ENCODE measurements around the gene CHMP2A. TPM values are rescaled to one million over a fixed set of nuclear protein-coding genes. Genes with fewer than 3 reads are reported as not detected.

CHMP2A gene
- total and polyA plus RNA-seq, 2 of the 8 experiments (the other 6 are each of a cell fraction or from before 2014, with no cell fraction given), result 70.0 to 132 TPM

DNA sequence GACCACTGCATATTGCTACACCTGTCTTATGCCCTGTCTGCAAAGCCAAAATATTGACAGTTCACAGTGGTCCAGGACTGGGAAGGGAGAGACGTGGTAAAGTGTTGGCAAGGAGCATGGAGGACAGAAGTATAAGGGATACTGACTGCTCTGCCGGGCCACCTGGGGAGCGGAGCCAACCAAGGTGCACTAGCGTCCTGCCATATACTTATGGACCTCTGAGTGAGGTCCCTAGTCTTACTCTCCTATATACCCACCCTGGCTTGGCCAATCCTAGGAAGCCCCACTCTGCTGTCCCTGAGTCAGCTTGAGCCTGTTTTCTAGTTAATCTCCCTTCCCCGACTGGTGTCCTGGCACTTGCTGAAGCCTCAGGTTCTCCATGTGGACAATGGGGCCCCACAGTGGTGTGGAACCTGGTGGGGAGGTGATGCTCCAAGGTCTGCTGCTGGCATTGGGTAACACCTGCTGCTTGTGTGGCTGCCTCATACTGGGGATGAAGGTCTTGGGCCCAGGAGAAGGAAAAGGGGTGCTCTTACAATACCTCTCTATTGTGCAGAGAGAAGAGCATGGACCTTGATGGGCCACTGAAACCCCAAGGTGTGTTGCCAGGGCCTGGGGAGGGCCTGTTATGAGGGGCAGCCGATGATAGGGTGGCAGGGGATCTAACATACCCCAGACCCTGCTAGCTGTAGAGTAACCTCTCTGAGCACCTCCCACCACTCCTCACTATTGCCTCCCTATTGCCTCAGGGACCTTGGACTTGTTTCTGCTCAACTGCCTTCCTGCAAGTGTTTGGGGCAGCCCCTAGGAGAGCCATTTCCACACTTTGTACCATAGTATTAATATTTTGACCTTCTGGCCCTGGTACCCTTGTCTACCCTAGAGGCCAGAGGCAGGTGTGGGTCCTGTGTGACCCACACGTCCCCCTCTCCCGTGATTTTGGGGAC lies 17.8 kb downstream of the CHMP2A start:
- H3K23me2 ChIP-seq (ENCODE audit: low read depth, low read length), result peaks cover 3% of the 10 kb centered on the region; the same call in 1 of the 2 replicates
- no peaks in the 10 kb centered on the region for H3K36me3 ChIP-seq (ENCODE audit: control insufficient read depth in 2 of 4, insufficient read depth in 4 of 4, low read length in 3 of 4)
- peak overlapping the region; percentile 13 for H4K5ac ChIP-seq (ENCODE audit: insufficient read length, low read depth, low read length)
- whole genome bisulfite sequencing, 2 experiments (ENCODE audit: extremely low coverage in 1 of 2, insufficient coverage in 1 of 2, insufficient read length in 1 of 2, insufficient replicate concordance in 2 of 2, low coverage in 1 of 2, low lambda C conversion rate in 2 of 2, missing lambda C conversion rate in 1 of 2), result 90% methylated on average over 8 of the region's 8 CpGs; no CpG with 5 or more reads in 1 of the 2 experiments
- H3K27me3 ChIP-seq (replicated peaks in 1 of 4; ENCODE audit: control insufficient read depth in 3 of 4, extremely low read depth in 1 of 4, insufficient read depth in 3 of 4, low read length in 3 of 4), result peaks cover 0 to 17% (median 5%) of the 10 kb centered on the region in 4 experiments; a peak in 5 of 7 replicates
- no peak for DNase-seq (ENCODE audit: low read depth in 1 of 2, low spot score in 2 of 2)
- H2BK20ac ChIP-seq (ENCODE audit: low read length), result no peak overlapping the region
- no peak overlapping the region for H3K14ac ChIP-seq (ENCODE audit: insufficient read length)
- peaks cover 0 to 5% (median 4%) of the 10 kb centered on the region in 4 experiments; a peak in 5 of 7 replicates for H3K4me1 ChIP-seq (replicated peaks in 1 of 4; ENCODE audit: control insufficient read depth in 3 of 4, insufficient read depth in 4 of 4, low read length in 3 of 4)
- FAIRE-seq, result no peak
- CTCF ChIA-PET (ENCODE audit: partially characterized antibody), result interaction anchor here (0.6 to 1.9 kb wide), 3 partner anchors 10 to 23 kb away, joined by 3 to 12 read pairs (median 3); partner anchors contain the start of gene ZBTB45
- no peaks in the 10 kb centered on the region for H3K79me2 ChIP-seq (ENCODE audit: control insufficient read depth in 1 of 2, insufficient read depth in 2 of 2, low read length in 2 of 2)
- peak overlapping the region; percentile 83 for H2BK12ac ChIP-seq (ENCODE audit: low read depth, low read length)
- no peak overlapping the region for H3K4ac ChIP-seq (replicated peaks; ENCODE audit: insufficient read length, low read depth, low read length)
- H2AK5ac ChIP-seq (ENCODE audit: low read depth, low read length), result no peak overlapping the region; the same call in 1 of the 2 replicates
- POLR2A ChIA-PET (ENCODE audit: partially characterized antibody), result interaction anchor here (0.5 to 2.6 kb wide), 13 partner anchors 10 to 690 kb away, joined by 3 to 53 read pairs (median 4); partner anchors contain the start of genes CHMP2A, UBE2M and ZBTB45
- H3K9me3 ChIP-seq (ENCODE audit: insufficient read depth in 2 of 2, low read depth in 1 of 2, low read length in 1 of 2), result no peaks in the 10 kb centered on the region
- no peak overlapping the region for H3K23ac ChIP-seq (ENCODE audit: insufficient read length)
- H4K91ac ChIP-seq (replicated peaks; ENCODE audit: insufficient read length, low read length), result peak overlapping the region; percentile 57
- TF ChIP-seq CTBP2 (IDR thresholded peaks at IDR 0.05; ENCODE audit: borderline replicate concordance, insufficient read depth, insufficient read length, low read length) (no peak), POLR2A (IDR thresholded peaks at IDR 0.05; ENCODE audit: control extremely low read depth in 1 of 2, low read depth in 2 of 2, low read length in 2 of 2) (0 out of 3 replicates have a peak, but pooled peaks of 1 of the 2 experiments have one; percentile 20)
- peak overlapping the region; percentile 83; the same call in 1 of the 2 replicates for H2BK15ac ChIP-seq (ENCODE audit: low read length)
- peak overlapping the region in 1 of 4 experiments; percentile 52; a peak in 1 of 8 replicates for H3K4me3 ChIP-seq (ENCODE audit: extremely low read depth in 1 of 4, insufficient read depth in 2 of 4, low read depth in 3 of 4, low read length in 4 of 4)
- H4K20me1 ChIP-seq (replicated peaks in 1 of 2; ENCODE audit: control insufficient read depth in 1 of 2, insufficient read depth in 2 of 2, low read length in 2 of 2), result no peaks in the 10 kb centered on the region
- H2AFZ ChIP-seq (ENCODE audit: low read length), result no peak overlapping the region
- H3K27ac ChIP-seq (ENCODE audit: low read depth, low read length), result no peak overlapping the region
- H2BK120ac ChIP-seq (replicated peaks; ENCODE audit: low read depth, low read length), result no peak overlapping the region
- H3K56ac ChIP-seq (replicated peaks; ENCODE audit: insufficient read length, low read depth, low read length), result no peak overlapping the region
- peak overlapping the region; percentile 64 to 87 for H3K4me2 ChIP-seq (ENCODE audit: insufficient read depth in 1 of 2, low read depth in 2 of 2, low read length in 2 of 2)
- peak overlapping the region in 1 of 4 experiments; percentile 4; a peak in 1 of 7 replicates for H3K9ac ChIP-seq (replicated peaks in 1 of 4; ENCODE audit: extremely low read depth in 1 of 4, low read depth in 3 of 4, low read length in 3 of 4)
- no peak overlapping the region; the same call in 1 of the 2 replicates for H4K8ac ChIP-seq (ENCODE audit: extremely low read depth, insufficient read depth, low read length)
- H2BK5ac ChIP-seq (ENCODE audit: low read depth, low read length), result no peak overlapping the region
- H3K18ac ChIP-seq (ENCODE audit: extremely low read depth, low read length), result no peak overlapping the region
- no peaks in the 10 kb centered on the region for H3K79me1 ChIP-seq (ENCODE audit: low read depth, low read length)

Data from H1 (cell line).